ENCODE results near the gene AMFR. TPM values are rescaled to one million over a fixed set of nuclear protein-coding genes. Genes with fewer than 3 reads are reported as not detected.

The AMFR gene
- total RNA-seq, 1 donor from 2014 or later = 133 TPM

DNA sequence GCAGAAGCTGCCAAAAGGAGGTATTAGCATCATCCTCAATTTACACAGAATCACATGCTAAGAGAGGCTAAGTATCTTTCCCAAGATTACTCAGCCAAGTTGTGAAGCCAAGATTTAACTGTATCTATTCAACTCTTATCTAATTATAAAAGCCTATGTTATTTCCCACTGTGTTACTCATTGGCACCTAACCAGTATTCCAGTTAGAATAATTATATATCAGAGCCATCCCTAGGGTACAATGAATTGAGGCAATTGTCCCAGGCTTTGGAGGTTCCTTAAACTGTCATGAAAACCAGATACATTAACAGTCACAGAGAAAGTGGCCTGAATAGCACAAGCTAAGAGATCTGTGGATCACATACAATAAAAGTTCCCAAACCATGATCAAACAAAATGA lies 10.9 kb upstream of the AMFR start:
- no peak for DNase-seq (ENCODE audit: low read depth)
- Histone ChIP-seq H3K4me3 (ENCODE audit: low read depth, low read length) (no peak overlapping the region), H3K36me3 (ENCODE audit: control insufficient read depth, insufficient read depth, low read length) (no peaks in the 10 kb centered on the region), H3K27me3 (ENCODE audit: control insufficient read depth, insufficient read depth, low read length) (no peaks in the 10 kb centered on the region)
- TF ChIP-seq CTCF (IDR thresholded peaks at IDR 0.05; ENCODE audit: insufficient read depth, low read length, poor library complexity, severe bottlenecking) = no peak

GRCh38 chr16:56428091-56428490 lies 2.7 kb upstream of the AMFR start:
- no peak for TF ChIP-seq CTCF (IDR thresholded peaks at IDR 0.05; ENCODE audit: insufficient read depth, low read length, poor library complexity, severe bottlenecking)
- H3K36me3 ChIP-seq (ENCODE audit: control insufficient read depth, insufficient read depth, low read length) = no peaks in the 10 kb centered on the region
- DNase-seq (ENCODE audit: low read depth) = no peak
- no peak overlapping the region for H3K4me3 ChIP-seq (ENCODE audit: low read depth, low read length)
- H3K27me3 ChIP-seq (ENCODE audit: control insufficient read depth, insufficient read depth, low read length) = no peaks in the 10 kb centered on the region

GRCh38 chr16:56426585-56426984 lies 1.2 kb upstream of the AMFR start:
- Histone ChIP-seq H3K36me3 (ENCODE audit: control insufficient read depth, insufficient read depth, low read length) (no peaks in the 10 kb centered on the region), H3K27me3 (ENCODE audit: control insufficient read depth, insufficient read depth, low read length) (no peaks in the 10 kb centered on the region), H3K4me3 (ENCODE audit: low read depth, low read length) (no peak overlapping the region)
- TF ChIP-seq CTCF (IDR thresholded peaks at IDR 0.05; ENCODE audit: insufficient read depth, low read length, poor library complexity, severe bottlenecking) = no peak
- DNase-seq (ENCODE audit: low read depth) = no peak

- peak overlapping the region; percentile 81 for H3K4me3 ChIP-seq (ENCODE audit: low read depth, low read length)
- H3K36me3 ChIP-seq (ENCODE audit: control insufficient read depth, insufficient read depth, low read length) = no peaks in the 10 kb centered on the region
- no peak for DNase-seq (ENCODE audit: low read depth)
- no peak for TF ChIP-seq CTCF (IDR thresholded peaks at IDR 0.05; ENCODE audit: insufficient read depth, low read length, poor library complexity, severe bottlenecking)
- no peaks in the 10 kb centered on the region for H3K27me3 ChIP-seq (ENCODE audit: control insufficient read depth, insufficient read depth, low read length)
Measured at GRCh38 chr16:56424791-56425438, 430 bp downstream of the AMFR start.

DNA sequence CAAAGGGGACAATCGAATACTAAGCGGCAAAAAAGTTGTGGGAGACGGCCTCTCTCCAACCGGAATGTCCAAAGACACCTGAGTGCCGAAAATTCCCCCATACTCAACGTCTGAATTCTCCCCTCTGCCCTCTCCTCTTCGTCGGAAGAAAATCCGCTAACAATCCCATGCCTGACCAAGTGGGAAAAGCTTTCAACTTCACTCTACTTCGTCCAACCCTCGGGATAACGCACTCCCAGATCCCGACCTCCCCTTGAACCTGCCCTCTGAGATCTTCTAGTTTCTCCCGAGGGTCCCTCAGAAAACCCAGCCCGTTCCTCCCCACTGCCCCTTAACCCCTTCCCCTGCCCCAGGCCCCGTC lies 961 bp downstream of the AMFR start:
- Histone ChIP-seq H3K27me3 (ENCODE audit: control insufficient read depth, insufficient read depth, low read length) (no peaks in the 10 kb centered on the region), H3K4me3 (ENCODE audit: low read depth, low read length) (peak overlapping the region; percentile 81), H3K36me3 (ENCODE audit: control insufficient read depth, insufficient read depth, low read length) (no peaks in the 10 kb centered on the region)
- TF ChIP-seq CTCF (IDR thresholded peaks at IDR 0.05; ENCODE audit: insufficient read depth, low read length, poor library complexity, severe bottlenecking) = no peak
- no peak for DNase-seq (ENCODE audit: low read depth)

All from kidney epithelial cell (primary cell).